A204.1 (cell line): ENCODE results near the gene RND2.
"Not testable (repeated sequence)": the region's sequence is repeated elsewhere in the genome, so short reads cannot be mapped to it uniquely, and the experiment has no call there.

Experiments
- FAIRE-seq: peaks from 2 replicates; lab custom pipeline; 2012; peaks lifted over from hg19 to GRCh38; lab: Jason Lieb, UNC

RND2 gene, protein sequence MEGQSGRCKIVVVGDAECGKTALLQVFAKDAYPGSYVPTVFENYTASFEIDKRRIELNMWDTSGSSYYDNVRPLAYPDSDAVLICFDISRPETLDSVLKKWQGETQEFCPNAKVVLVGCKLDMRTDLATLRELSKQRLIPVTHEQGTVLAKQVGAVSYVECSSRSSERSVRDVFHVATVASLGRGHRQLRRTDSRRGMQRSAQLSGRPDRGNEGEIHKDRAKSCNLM

DNA sequence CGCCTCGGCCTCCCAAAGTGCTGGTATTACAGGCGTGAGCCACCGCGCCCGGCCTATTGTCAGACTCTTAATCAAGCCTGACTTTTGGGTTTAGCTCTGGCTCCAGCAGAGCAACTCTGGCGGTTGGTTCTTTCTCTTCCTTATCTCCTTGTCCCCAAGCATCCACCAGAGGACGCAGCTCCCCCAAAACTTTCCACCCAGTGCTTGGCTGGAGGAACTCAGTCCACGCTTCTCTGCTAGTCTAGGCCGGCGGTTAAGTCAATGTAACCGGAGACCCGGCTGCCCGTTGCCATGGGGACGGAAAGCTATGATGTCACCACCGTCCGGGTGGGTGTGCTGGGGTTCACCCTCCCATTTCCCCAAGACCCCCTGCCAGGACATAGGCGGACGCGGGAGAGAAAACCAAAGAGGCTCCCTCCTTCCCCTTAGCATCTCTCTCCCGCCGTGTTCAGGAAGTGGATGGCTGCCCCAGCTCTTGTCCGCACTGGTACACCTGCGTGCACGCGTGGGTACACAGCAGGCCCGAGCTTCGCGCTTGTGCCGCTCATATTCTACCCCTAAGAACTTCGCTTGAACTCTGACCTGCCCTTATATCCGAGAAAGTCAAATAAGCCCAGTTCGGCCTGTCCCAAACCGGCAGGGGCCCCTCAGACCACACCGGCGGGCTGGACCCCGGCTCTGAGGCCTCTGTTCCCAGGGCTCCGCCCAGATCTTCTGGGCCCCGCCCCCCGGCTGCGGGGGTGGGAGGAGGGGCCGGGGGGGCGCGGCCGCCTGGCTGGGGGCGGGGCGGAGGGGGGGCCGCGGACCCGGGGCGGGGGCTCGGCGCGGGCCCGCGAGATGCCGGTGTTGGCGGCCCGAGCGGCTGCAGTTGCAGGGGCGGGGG is at the start of gene RND2:
RND2 (plus strand) TSS at position 825 of the 883 bp plus-strand sequence. CDS start 117 bp downstream, outside the sequence.
- peak; percentile 86 for FAIRE-seq

DNA sequence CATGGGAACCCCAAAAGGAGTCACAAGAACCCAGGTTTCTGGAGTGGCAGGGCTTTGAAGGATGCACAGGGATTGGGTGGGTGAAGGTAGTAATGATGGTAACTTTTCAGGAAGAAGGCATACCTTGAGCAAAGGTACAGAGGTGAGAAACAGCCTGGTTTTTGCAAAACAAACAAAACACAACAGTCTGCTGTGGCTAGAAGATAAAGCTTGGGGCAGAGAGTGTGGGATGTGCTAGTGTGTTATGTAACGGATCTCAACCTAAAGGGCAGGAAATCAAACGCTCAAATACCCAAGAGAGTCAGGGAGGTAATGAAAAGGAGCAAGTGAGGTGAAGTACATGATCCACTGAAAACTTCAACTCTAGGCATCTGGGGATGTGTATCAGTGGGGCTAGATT is 49.8 kb upstream of the RND2 start:
- FAIRE-seq, result no peak

DNA sequence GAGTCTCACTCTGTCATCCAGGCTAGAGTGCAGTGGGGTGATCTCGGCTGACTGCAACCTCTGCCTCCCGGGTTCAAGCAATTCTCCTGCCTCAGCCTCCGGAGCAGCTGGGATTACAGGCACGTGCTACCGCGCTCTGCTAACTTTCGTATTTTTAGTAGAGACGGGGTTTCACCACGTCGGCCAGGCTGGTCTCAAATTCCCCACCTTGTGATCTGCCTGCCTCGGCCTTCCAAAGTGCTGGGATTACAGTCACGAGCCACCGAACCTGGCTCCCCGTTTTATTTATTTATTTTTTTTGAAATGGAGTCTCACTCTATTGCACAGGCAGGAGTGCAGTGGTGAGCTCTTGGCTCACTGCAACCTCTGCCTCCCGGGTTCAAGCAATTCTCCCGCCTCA is 49.3 kb upstream of the RND2 start:
- FAIRE-seq, result not testable (repeated sequence)

DNA sequence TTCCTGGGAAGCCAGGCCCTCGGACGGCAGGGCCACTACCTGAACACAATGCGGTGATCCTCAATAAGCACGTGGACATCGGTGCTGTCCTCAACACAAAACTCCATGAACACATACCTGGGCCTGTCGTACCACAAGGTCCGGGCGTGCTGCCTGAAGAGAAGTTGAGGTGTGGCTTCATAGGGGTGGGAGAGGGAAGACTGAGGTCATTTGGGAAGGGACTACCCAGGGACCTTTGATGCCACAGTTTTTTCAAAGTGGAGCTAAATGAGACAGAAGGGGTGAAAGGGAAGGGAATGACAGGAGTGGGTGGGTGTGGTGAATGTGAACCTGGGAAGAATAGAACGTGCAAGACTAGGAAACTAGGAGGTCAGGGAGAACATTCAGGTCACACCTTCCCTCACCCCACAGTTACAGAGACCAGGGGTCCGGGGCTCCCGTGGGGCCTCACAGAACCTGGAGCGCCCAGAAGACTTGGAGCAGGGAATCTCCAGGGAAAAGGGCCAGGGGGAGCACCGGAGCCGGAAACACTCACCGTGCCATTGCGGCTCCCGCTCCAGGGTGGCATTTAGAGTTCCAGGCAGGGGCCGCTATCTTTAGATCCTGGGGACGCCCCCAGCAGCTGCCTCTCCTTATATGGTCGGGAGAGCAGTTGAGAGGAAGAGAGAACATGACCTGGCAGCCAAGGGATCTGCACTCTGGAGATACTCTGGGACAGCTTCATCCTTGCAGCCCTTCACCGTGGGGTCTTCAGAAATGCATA is 45.3 kb upstream of the RND2 start, which contains the start of gene PTGES3L:
PTGES3L (minus strand) TSS at position 570 of the 763 bp plus-strand sequence; CDS start at position 543, 27 bp downstream.
- FAIRE-seq, result no peak

DNA sequence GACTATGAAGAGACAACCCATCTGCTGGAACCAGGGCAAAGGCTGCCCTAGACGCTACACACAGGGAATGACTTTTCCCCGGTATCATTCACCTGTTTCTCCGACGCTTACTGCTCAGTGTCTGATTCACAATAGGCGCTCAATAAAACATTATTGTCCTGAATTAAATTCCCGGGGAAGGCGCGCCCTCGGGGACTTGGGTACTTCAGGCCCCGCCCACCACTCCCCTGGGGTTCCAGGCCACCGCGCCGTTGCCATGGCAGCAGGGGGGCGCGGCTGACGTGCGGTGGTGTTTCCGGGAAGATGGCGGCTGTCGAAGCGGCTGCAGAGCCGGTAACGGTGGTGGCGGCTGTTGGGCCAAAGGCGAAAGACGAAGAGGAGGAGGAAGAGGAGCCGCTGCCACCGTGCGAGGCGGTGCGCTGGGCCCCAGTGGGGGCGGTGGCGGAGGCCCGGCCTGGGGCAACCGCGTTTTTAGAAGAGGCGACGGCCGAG is 44.7 kb upstream of the RND2 start, which contains the start of gene RUNDC1:
RUNDC1 (plus strand) TSS at position 292 of the 492 bp plus-strand sequence; CDS start at position 304, 12 bp downstream.
- no peak for FAIRE-seq

DNA sequence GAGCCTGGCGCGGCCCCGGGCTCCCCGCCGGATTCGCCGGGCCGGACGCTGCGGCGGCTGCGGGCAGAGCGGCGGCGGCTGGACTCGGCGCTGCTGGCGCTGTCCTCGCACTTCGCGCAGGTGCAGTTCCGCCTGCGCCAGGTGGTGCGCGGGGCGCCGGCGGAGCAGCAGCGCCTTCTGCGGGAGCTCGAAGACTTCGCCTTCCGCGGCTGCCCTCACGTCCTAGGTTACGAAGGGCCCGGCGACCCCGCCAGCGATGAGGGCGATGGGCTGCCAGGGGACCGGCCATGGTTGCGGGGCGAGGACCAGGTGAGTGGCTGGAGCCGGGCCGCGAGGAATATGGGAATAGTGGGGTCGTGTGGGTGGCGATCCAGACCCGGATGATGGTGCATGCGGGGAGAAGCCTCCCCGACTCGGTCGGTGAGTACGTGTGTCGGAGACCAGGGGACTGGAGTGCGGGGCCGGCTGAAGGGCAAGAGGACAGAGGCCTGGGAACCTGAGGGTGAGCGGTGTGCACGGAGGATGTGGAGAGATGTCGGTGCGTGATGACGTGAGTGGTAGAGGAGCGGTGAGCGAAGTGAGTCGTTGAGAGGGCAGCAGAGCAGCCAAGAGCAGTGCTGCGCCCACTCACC is 44.1 kb upstream of the RND2 start:
- FAIRE-seq, result no peak

DNA sequence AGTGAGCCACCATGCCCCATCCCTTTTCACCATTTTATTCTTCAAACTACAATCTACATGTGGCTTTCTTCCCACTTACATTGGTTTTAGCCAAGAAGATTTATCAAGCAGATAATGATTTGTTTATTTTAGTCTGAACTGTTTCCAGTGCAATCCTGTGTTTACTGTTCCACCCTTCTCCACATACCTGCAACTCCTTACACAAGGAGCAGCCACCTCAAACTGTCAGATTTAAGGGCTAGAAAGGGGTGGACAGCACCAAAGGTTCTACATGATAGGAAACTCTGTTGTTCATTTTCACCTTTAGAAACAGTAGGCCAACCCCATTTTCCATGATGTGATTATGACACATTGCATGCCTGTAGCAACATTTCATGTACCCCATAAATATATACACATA is 42.8 kb upstream of the RND2 start:
- no peak for FAIRE-seq

DNA sequence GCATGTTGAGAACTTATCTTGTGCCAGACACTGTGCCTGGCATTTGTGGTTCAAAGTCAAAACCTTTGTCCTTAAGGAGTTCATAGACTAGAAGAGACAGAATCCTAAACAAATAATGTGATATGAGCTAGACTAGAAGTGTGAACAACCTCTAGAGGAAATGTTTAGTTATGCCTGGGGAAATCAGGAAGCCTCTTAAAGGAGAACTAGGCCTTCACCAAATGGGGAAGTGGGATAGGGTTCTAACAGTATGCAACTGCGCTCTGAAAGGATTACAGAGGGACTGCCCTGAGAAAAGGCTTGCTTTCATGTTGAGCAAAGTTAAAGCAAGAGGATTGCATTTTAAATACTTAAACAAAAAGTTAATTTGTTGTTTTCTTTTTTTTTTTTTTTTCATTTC is 39.8 kb upstream of the RND2 start:
- no peak for FAIRE-seq

DNA sequence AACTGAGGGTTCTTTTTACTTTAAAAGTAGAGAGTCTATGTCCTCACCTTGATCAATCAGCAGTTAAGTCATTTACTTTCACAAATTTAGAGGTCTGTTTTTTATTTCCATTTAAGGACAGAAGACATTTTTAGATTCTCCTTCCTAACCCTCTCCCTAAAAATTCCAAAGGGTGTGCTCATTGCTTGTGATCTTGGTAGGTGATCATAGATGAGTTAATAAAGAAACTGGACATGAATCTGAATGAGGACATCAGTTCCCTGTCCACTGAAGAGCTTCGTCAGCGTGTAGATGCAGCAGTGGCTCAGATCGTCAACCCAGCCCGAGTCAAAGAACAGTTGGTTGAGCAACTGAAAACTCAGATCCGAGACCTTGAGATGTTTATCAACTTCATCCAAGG is 35.9 kb upstream of the RND2 start:
- no peak for FAIRE-seq

DNA sequence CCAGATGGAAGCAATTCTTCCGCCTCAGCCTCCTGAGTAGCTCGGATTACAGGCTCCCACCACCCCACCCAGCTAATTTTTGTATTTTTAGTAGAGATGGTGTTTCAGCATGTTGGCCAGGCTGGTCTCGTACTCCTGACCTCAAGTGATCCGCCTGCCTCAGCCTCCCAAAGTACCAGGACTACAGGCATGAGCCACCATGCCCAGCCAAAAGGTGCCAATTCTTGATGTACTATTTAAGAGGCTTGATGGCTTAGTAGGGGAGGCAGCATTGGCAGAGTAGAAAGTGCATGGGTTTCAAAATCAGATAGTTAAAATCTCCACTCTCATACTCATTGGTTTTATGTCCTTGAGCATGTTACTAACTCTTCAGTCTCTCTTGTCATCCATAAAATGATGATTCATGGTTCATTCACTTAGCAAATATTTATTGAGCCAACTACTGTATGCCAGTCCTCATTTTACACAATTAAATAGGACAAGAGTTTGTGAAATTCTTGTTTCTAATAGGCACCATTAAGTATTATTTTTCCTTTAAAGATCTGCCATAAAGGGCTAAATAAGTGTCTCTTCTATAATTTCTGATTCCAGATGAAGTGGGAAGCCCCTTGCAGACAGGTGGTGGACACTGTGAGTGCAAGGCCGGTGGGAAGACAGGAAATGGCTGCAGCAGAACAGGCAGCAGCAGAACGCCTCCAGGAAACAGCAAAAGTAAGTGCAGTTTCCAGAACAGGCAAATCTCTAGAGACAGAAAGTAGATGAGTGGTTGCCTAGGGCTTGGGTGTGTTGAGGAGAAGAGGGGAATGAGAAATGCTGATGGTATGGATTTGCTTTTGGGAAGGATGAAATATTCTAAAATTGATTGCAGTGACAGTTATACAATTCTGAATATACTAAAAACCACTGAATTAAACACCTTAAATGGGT is 35.0 kb upstream of the RND2 start:
- FAIRE-seq, result no peak

DNA sequence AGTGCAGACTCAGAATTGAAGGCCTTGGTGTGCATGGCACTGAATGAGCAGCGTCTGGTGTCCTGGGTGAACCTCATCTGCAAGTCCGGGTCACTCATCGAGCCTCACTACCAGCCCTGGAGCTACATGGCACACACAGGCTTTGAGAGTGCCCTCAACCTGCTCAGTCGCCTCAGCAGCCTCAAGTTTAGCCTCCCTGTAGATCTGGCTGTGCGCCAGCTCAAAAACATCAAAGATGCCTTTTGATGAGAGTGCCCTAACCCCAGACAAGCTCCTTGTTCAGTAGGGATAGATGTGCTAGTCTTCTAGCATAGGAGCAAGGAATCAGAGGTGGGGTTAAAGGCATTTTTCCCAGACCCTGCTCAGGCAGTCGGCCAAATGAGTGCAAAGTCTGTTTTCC is 33.6 kb upstream of the RND2 start:
- FAIRE-seq, result no peak

DNA sequence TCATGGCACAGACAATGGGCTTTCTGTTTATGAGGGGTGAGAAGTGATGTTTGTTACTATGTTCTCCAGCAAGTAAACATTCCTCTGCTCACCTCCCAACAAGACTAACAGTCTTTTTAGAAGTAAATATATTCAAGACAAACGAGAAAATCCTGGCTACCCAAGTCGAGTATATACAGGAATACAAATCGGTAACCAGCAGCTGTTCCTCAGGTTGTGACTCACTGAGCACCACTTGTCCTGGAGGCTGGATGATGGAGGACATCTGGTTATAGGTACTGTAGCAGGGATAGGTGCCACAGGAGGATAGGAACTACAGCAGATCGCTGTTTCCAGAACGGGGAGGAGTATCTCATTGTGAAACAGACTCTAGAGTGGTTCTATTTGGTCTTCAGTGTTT is 32.2 kb upstream of the RND2 start:
- no peak for FAIRE-seq

DNA sequence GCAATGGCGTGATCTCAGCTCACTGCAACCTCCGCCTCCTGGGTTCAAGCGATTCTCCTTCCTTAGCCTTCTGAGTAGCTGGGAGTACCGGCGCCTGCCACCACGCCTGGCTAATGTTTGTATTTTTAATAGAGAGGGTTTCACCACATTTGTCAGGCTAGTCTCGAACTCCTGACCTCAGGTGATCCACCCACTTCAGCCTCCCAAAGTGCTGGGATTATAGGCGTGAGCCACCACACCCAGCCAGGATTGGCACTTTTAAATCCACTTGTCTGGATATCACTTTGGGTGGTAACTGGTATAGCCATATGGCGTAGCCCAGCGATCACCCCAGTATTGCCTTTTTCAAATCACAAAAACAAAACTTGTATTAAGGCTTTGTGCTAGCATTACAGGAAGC is 31.1 kb upstream of the RND2 start:
- not testable (repeated sequence) for FAIRE-seq

DNA sequence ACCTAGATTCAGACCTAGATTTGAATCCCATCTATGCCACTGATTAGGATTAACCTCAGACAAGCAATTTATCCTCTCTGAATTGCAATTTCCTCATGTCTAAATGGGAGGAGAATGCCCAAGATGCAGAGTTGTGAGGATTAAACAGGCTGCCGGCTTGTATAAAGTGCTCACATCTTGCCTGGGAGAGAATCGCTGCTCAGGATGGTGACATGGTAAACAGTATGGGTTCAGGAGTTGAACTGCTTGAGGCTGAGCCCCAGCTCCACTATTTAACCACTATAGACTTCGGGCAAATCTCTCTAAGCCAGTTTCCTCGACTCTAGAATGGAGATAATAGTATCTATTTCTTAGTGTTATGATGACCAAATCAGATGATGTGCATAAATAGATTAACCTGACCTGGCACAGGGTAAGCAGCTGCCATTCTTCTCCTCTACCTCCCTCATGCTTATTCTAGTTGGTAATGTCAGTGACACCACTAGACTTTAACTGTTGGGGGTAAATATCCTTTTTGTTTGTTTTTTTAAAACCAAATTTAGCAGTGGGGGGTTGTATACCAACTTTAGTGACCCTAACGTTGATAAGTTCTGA is 27.5 kb upstream of the RND2 start:
- FAIRE-seq, result no peak

DNA sequence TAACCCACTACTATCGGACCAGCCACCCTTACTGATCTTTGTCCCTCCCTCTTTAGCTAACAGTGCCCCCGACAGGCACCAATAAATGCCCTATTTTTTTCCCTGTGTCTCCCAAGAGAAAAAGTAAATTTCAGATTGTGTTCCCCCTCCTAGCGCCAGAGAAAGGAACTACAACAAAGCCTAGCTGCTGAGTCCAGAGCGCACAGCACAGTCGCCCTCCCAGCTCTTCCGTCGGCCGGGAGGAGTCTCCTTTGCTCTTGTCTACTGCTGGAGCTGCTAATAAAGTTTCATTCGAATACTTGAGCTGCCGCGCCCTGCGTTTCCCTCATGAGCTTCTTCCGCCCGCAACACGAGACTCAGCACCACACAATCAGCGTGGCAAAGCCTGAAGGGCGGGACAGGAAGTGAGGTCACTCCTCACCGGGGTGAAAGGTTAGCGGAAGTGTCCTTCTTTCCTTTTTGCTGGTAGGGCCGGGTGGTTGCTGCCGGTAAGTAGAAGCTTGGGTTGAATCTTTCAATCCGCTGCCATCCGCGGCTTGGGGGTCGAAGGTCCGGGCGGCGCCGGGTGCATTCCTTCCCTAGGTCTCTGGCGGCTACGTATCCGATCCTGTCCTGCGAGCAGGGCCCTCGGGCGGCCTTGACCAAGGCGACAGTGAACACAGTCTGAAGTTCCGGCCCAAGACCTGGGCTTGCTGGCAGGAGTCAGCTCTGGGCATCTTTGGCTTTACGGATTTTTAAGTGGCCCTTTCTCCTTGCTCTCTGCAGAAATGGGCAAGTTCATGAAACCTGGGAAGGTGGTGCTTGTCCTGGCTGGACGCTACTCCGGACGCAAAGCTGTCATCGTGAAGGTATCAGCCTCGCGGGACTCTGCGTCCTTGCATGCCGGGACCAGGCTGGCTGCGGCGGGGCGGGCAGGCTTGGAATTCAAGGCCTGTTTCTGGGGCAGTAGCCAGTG is 26.8 kb upstream of the RND2 start, which contains the start of gene RPL27:
RPL27 (plus strand) TSS at position 436 of the 955 bp plus-strand sequence; CDS start at position 768, 332 bp downstream.
- peak; percentile 99 for FAIRE-seq

DNA sequence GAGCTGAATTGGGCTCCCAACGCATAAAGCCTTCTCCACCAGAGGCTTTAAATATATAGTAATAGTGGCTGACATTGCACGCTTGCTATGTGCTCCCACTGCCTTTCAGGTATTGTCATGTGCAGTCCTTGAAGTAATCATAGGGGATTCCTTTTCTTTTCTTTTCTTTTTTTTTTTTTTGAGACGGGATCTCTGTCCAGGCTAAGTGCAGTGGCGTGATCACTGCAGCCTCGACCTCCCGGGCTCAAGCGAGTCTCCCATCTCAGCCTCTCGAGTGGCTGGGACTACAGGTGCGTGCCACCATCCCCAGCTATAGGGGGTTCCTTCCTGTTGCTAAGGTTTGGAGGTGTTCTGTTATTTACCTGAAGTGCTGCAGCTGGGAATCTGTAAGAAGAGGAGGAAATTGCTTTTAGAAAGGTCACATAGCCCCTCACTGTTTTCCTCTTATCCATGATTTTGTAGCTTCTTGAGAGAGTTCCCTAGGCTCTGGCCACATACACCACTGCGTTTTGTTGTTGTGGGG is 26.0 kb upstream of the RND2 start:
- no peak for FAIRE-seq

DNA sequence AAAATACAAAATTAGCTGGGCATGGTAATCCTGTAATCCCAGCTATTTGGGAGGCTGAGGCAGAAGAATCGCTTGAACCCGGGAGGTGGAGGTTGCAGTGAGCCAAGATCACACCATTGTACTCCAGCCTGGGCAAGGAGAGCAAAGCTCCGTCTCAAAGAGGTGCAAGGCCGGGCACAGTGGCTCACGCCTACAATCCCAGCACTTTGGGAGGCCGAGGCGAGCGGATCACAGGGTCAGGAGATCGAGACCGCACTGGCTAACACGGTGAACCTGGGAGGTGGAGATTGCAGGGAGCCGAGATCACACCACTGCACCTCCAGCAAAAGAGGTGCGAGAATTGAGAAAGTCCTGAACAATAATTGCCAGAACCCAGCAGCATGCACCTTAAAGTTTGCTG is 24.1 kb upstream of the RND2 start:
- not testable (repeated sequence) for FAIRE-seq

DNA sequence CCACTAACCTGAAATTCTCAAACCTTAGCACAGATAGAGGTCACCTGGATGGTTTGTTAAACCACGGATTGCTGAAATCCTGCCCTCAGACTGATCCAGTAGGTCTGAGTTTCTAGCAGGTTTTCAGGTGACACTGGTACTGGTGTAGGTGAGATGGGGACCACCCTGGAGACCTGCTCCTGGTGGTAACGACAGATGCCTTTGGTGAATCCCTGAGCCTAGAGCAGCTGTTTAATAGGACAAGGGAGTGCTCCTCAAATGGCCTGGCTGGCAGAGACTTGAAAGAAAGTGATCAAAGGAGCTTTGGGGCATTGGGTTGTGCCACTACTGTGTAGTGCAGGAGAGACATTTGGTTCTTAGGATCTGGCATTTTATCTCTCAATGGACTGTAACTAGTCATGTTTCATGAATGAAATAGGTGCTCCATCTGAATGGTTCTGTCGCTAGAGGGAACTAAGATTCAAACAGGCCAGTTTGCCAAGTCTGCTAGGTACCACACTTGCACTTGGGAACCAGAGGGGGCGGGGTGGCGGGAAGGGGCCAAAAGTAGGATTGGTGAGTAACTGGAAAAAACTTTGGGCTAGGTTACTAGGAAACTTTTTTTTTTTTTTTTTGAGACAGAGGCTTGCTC is 21.4 kb upstream of the RND2 start:
- no peak for FAIRE-seq
